Measurements from ENCODE around the gene EEF1A1. TPM values are rescaled to one million over a fixed set of nuclear protein-coding genes. Genes with fewer than 3 reads are reported as not detected.
"Not testable (repeated sequence)": the region's sequence is repeated elsewhere in the genome, so short reads cannot be mapped to it uniquely, and the experiment has no call there.

The EEF1A1 gene
- total and polyA plus RNA-seq, 2 donors (not counting 1 experiment from before 2014, with no cell fraction given) = 15,755 to 21,405 TPM

- no peaks in the 10 kb centered on the region for H3K79me2 ChIP-seq (ENCODE audit: control insufficient read depth, insufficient read depth, low read length)
- no peak overlapping the region for H3K9ac ChIP-seq (ENCODE audit: insufficient read depth, low read length)
- H3K4me1 ChIP-seq (ENCODE audit: control insufficient read depth, extremely low read depth, insufficient read depth, low read length) = no peaks in the 10 kb centered on the region
- no peak overlapping the region for H3K27ac ChIP-seq (ENCODE audit: insufficient read depth, low read length)
- no peaks in the 10 kb centered on the region for H3K9me3 ChIP-seq (ENCODE audit: control insufficient read depth, insufficient read depth, low read depth, low read length)
- H3K27me3 ChIP-seq (ENCODE audit: control insufficient read depth, insufficient read depth, low read length) = no peaks in the 10 kb centered on the region
- no peak overlapping the region for H3K4me3 ChIP-seq (replicated peaks in 1 of 4; ENCODE audit: control extremely low read depth in 1 of 4, insufficient read depth in 1 of 4, low read depth in 3 of 4, low read length in 4 of 4)
- no peaks in the 10 kb centered on the region for H3K36me3 ChIP-seq (ENCODE audit: control insufficient read depth, insufficient read depth, low read length)
- no peak for DNase-seq (ENCODE audit: low read depth in 2 of 2)
- no peaks in the 10 kb centered on the region for H4K20me1 ChIP-seq (ENCODE audit: control insufficient read depth, extremely low read depth, insufficient read depth, low read length)
- H3K4me2 ChIP-seq (ENCODE audit: extremely low read depth, insufficient read depth, low read length) = no peak overlapping the region
- TF ChIP-seq EZH2 (IDR thresholded peaks at IDR 0.05; ENCODE audit: low read length, missing control alignments) = no peak
- TF ChIP-seq, protein P1, sequence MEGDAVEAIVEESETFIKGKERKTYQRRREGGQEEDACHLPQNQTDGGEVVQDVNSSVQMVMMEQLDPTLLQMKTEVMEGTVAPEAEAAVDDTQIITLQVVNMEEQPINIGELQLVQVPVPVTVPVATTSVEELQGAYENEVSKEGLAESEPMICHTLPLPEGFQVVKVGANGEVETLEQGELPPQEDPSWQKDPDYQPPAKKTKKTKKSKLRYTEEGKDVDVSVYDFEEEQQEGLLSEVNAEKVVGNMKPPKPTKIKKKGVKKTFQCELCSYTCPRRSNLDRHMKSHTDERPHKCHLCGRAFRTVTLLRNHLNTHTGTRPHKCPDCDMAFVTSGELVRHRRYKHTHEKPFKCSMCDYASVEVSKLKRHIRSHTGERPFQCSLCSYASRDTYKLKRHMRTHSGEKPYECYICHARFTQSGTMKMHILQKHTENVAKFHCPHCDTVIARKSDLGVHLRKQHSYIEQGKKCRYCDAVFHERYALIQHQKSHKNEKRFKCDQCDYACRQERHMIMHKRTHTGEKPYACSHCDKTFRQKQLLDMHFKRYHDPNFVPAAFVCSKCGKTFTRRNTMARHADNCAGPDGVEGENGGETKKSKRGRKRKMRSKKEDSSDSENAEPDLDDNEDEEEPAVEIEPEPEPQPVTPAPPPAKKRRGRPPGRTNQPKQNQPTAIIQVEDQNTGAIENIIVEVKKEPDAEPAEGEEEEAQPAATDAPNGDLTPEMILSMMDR (conservative IDR thresholded peaks at IDR 0.05 in 1 of 2, IDR thresholded peaks at IDR 0.05 in 1 of 2; ENCODE audit: low read depth in 1 of 2, low read length in 2 of 2) = no peak
- no peak overlapping the region for H2AFZ ChIP-seq (ENCODE audit: low read length)
Observed at GRCh38 chr6:73558624-73559398, 38.0 kb upstream of the EEF1A1 start.

DNA sequence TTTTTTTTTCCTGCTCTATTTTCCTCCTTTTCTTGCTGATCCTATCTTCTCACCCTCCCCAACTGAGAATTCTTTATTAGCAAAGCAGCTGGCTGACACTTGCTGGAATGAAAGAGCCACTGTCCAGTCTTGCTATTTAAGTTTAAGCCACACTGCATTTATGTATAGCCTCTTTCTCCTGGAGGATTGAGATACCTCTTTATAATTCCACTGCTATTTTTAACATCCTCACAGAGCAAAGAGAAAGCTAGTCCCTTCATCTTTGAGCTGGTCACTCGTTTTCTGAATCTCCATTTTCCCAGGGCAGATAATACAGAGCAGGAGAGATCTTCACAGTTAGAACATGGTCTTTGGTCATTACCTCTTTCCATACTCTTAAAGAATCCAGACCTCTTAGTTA is 36.0 kb upstream of the EEF1A1 start:
- H3K9me3 ChIP-seq (ENCODE audit: control insufficient read depth, insufficient read depth, low read depth, low read length) = no peaks in the 10 kb centered on the region
- no peaks in the 10 kb centered on the region for H3K4me1 ChIP-seq (ENCODE audit: control insufficient read depth, extremely low read depth, insufficient read depth, low read length)
- no peak overlapping the region for H3K4me2 ChIP-seq (ENCODE audit: extremely low read depth, insufficient read depth, low read length)
- H3K79me2 ChIP-seq (ENCODE audit: control insufficient read depth, insufficient read depth, low read length) = no peaks in the 10 kb centered on the region
- H4K20me1 ChIP-seq (ENCODE audit: control insufficient read depth, extremely low read depth, insufficient read depth, low read length) = no peaks in the 10 kb centered on the region
- no peak overlapping the region for H3K9ac ChIP-seq (ENCODE audit: insufficient read depth, low read length)
- H3K27me3 ChIP-seq (ENCODE audit: control insufficient read depth, insufficient read depth, low read length) = no peaks in the 10 kb centered on the region
- no peaks in the 10 kb centered on the region for H3K36me3 ChIP-seq (ENCODE audit: control insufficient read depth, insufficient read depth, low read length)
- no peak for DNase-seq (ENCODE audit: low read depth in 2 of 2)
- H2AFZ ChIP-seq (ENCODE audit: low read length) = no peak overlapping the region
- H3K4me3 ChIP-seq (replicated peaks in 1 of 4; ENCODE audit: control extremely low read depth in 1 of 4, insufficient read depth in 1 of 4, low read depth in 3 of 4, low read length in 4 of 4) = no peak overlapping the region
- H3K27ac ChIP-seq (ENCODE audit: insufficient read depth, low read length) = no peak overlapping the region
- TF ChIP-seq, protein P1 (conservative IDR thresholded peaks at IDR 0.05 in 1 of 2, IDR thresholded peaks at IDR 0.05 in 1 of 2; ENCODE audit: low read depth in 1 of 2, low read length in 2 of 2) = no peak
- no peak for TF ChIP-seq EZH2 (IDR thresholded peaks at IDR 0.05; ENCODE audit: low read length, missing control alignments)

GRCh38 chr6:73555380-73555949 is 34.6 kb upstream of the EEF1A1 start:
- H3K36me3 ChIP-seq (ENCODE audit: control insufficient read depth, insufficient read depth, low read length); H3K79me2 ChIP-seq (ENCODE audit: control insufficient read depth, insufficient read depth, low read length); DNase-seq (ENCODE audit: low read depth in 2 of 2); H3K9ac ChIP-seq (ENCODE audit: insufficient read depth, low read length); H4K20me1 ChIP-seq (ENCODE audit: control insufficient read depth, extremely low read depth, insufficient read depth, low read length); H3K9me3 ChIP-seq (ENCODE audit: control insufficient read depth, insufficient read depth, low read depth, low read length); H2AFZ ChIP-seq (ENCODE audit: low read length); H3K4me1 ChIP-seq (ENCODE audit: control insufficient read depth, extremely low read depth, insufficient read depth, low read length); H3K27me3 ChIP-seq (ENCODE audit: control insufficient read depth, insufficient read depth, low read length); H3K4me3 ChIP-seq (replicated peaks in 1 of 4; ENCODE audit: control extremely low read depth in 1 of 4, insufficient read depth in 1 of 4, low read depth in 3 of 4, low read length in 4 of 4); H3K27ac ChIP-seq (ENCODE audit: insufficient read depth, low read length); H3K4me2 ChIP-seq (ENCODE audit: extremely low read depth, insufficient read depth, low read length): not testable (repeated sequence)

GRCh38 chr6:73551115-73551514 is 30.3 kb upstream of the EEF1A1 start:
- not testable (repeated sequence) for H3K9ac ChIP-seq (ENCODE audit: insufficient read depth, low read length); H3K4me1 ChIP-seq (ENCODE audit: control insufficient read depth, extremely low read depth, insufficient read depth, low read length); DNase-seq (ENCODE audit: low read depth in 2 of 2); H3K9me3 ChIP-seq (ENCODE audit: control insufficient read depth, insufficient read depth, low read depth, low read length); H3K4me3 ChIP-seq (replicated peaks in 1 of 4; ENCODE audit: control extremely low read depth in 1 of 4, insufficient read depth in 1 of 4, low read depth in 3 of 4, low read length in 4 of 4); H2AFZ ChIP-seq (ENCODE audit: low read length); H3K27ac ChIP-seq (ENCODE audit: insufficient read depth, low read length); H4K20me1 ChIP-seq (ENCODE audit: control insufficient read depth, extremely low read depth, insufficient read depth, low read length); H3K79me2 ChIP-seq (ENCODE audit: control insufficient read depth, insufficient read depth, low read length); H3K36me3 ChIP-seq (ENCODE audit: control insufficient read depth, insufficient read depth, low read length); H3K27me3 ChIP-seq (ENCODE audit: control insufficient read depth, insufficient read depth, low read length); H3K4me2 ChIP-seq (ENCODE audit: extremely low read depth, insufficient read depth, low read length)
